ENCODE results near the gene SEPHS2.
"Not testable (repeated sequence)": the region's sequence is repeated elsewhere in the genome, so short reads cannot be mapped to it uniquely, and the experiment has no call there.

SEPHS2 gene

GRCh38 chr16:30464078-30464477 lies 18.4 kb upstream of the SEPHS2 start:
- DNase-seq = no peak

- DNase-seq = not testable (repeated sequence)
Observed at GRCh38 chr16:30461426-30461825, 15.8 kb upstream of the SEPHS2 start.

- no peak for DNase-seq
Observed at GRCh38 chr16:30459456-30459855, 13.8 kb upstream of the SEPHS2 start.

GRCh38 chr16:30458561-30459394 lies 13.1 kb upstream of the SEPHS2 start:
- no peak for DNase-seq

GRCh38 chr16:30457743-30458560 lies 12.3 kb upstream of the SEPHS2 start:
- no peak for DNase-seq

- no peak for DNase-seq
Observed at GRCh38 chr16:30457256-30457655, 11.6 kb upstream of the SEPHS2 start.

- no peak for DNase-seq
Observed at GRCh38 chr16:30456302-30456701, 10.6 kb upstream of the SEPHS2 start.

GRCh38 chr16:30452709-30453580 lies 7.3 kb upstream of the SEPHS2 start:
- not testable (repeated sequence) for DNase-seq

GRCh38 chr16:30449116-30449435 lies 3.4 kb upstream of the SEPHS2 start:
- DNase-seq = no peak

- no peak for DNase-seq
Observed at GRCh38 chr16:30447512-30448226, 2.0 kb upstream of the SEPHS2 start.

- DNase-seq = no peak
Observed at GRCh38 chr16:30446203-30446595, 525 bp upstream of the SEPHS2 start.

- DNase-seq = no peak
Observed at GRCh38 chr16:30445149-30445407, 596 bp downstream of the SEPHS2 start.

- DNase-seq = no peak
Observed at GRCh38 chr16:30444231-30445148, 1.2 kb downstream of the SEPHS2 start.

- DNase-seq = no peak
Observed at GRCh38 chr16:30443631-30444030, 2.0 kb downstream of the SEPHS2 start.

- no peak for DNase-seq
Observed at GRCh38 chr16:30439720-30440348, 5.8 kb downstream of the SEPHS2 start.

GRCh38 chr16:30438835-30439234 lies 6.8 kb downstream of the SEPHS2 start:
- DNase-seq = no peak

GRCh38 chr16:30437511-30438046 lies 8.1 kb downstream of the SEPHS2 start:
- no peak for DNase-seq

GRCh38 chr16:30434852-30435251 lies 10.8 kb downstream of the SEPHS2 start:
- DNase-seq = no peak

- no peak for DNase-seq
Observed at GRCh38 chr16:30430428-30430970, 15.2 kb downstream of the SEPHS2 start.

- peak; percentile 95 for DNase-seq
Observed at GRCh38 chr16:30429678-30430427, 15.8 kb downstream of the SEPHS2 start, which contains the start of gene DCTPP1. TSS of gene DCTPP1 (minus strand) at chr16:30430030. CDS start at chr16:30429980, 50 bp downstream.
